ENCODE results near the gene ERVH48-1.
"Not testable (repeated sequence)": the region's sequence is repeated elsewhere in the genome, so short reads cannot be mapped to it uniquely, and the experiment has no call there.

The ERVH48-1 gene

GRCh38 chr21:42925114-42925926 lies at the start of gene ERVH48-1:
TSS of gene ERVH48-1 (minus strand) at chr21:42925630. CDS start at chr21:42919006, 6,624 bp downstream.
- TF ChIP-seq CTCF (IDR thresholded peaks at IDR 0.05; ENCODE audit: low read depth, low read length, missing control alignments), result no peak
- no peak within 1 kb of the TSS for H3K4me3 ChIP-seq (ENCODE audit: low read depth, low read length)
- DNase-seq (ENCODE audit: low read depth), result no peak

GRCh38 chr21:42973991-42974831 lies 48.8 kb upstream of the ERVH48-1 start, which contains the start of gene PKNOX1:
TSS of gene PKNOX1 (plus strand) at chr21:42974562. CDS start at chr21:43004382, 29,820 bp downstream.
- H3K4me3 ChIP-seq (ENCODE audit: low read depth, low read length), result peak within 1 kb of the TSS; percentile 75

GRCh38 chr21:42973309-42973990 lies 48.0 kb upstream of the ERVH48-1 start:
- no peak for DNase-seq (ENCODE audit: low read depth)
- peak; percentile 37 for TF ChIP-seq CTCF (IDR thresholded peaks at IDR 0.05; ENCODE audit: low read depth, low read length, missing control alignments)
- H3K4me3 ChIP-seq (ENCODE audit: low read depth, low read length), result peak overlapping the region; percentile 75

More at GRCh38 chr21:42973991-42974831, 48.8 kb upstream of the ERVH48-1 start, which contains the start of gene PKNOX1:
- TF ChIP-seq CTCF (IDR thresholded peaks at IDR 0.05; ENCODE audit: low read depth, low read length, missing control alignments), result no peak
- peak; percentile 95 for DNase-seq (ENCODE audit: low read depth)

GRCh38 chr21:42971897-42972275 lies 46.5 kb upstream of the ERVH48-1 start:
- H3K4me3 ChIP-seq (ENCODE audit: low read depth, low read length), result no peak overlapping the region
- no peak for TF ChIP-seq CTCF (IDR thresholded peaks at IDR 0.05; ENCODE audit: low read depth, low read length, missing control alignments)
- no peak for DNase-seq (ENCODE audit: low read depth)

GRCh38 chr21:42970946-42971653 lies 45.7 kb upstream of the ERVH48-1 start:
- no peak for DNase-seq (ENCODE audit: low read depth)
- no peak for TF ChIP-seq CTCF (IDR thresholded peaks at IDR 0.05; ENCODE audit: low read depth, low read length, missing control alignments)
- H3K4me3 ChIP-seq (ENCODE audit: low read depth, low read length), result no peak overlapping the region

- no peak for DNase-seq (ENCODE audit: low read depth)
- H3K4me3 ChIP-seq (ENCODE audit: low read depth, low read length), result no peak overlapping the region
- no peak for TF ChIP-seq CTCF (IDR thresholded peaks at IDR 0.05; ENCODE audit: low read depth, low read length, missing control alignments)
These were observed 43.8 kb upstream of the ERVH48-1 start for GRCh38 chr21:42969193-42969600.

- not testable (repeated sequence) for DNase-seq (ENCODE audit: low read depth); H3K4me3 ChIP-seq (ENCODE audit: low read depth, low read length)
These were observed 42.2 kb upstream of the ERVH48-1 start for GRCh38 chr21:42967616-42968015.
